GM13976 (cell line): ENCODE results near the gene CAPN11.
"Not testable (repeated sequence)": the region's sequence is repeated elsewhere in the genome, so short reads cannot be mapped to it uniquely, and the experiment has no call there.

ENCODE experiments used
- DNase-seq: peaks from one replicate; pipeline ENCODE4 v3.0.0; 2012; ENCODE audit warnings: low spot score
- in situ Hi-C: fragments of 300-500 bp; cut with MboI; formaldehyde crosslinking; loops from one replicate; pipeline ENCODE4 v1.12.0; 2022; ENCODE audit warnings: low sequenced_read_pairs, mixed read lengths, inconsistent platforms; ENCODE audit not compliant: unreplicated experiment
- TF ChIP-seq, protein P1 (sequence below): IDR thresholded peaks from 2 replicates; pipeline ENCODE4 v1.5.1; 2012; ENCODE audit warnings: borderline replicate concordance, mild to moderate bottlenecking; ENCODE audit not compliant: insufficient read depth; ENCODE audit errors: extremely low read depth, missing control alignments, control extremely low read depth

CAPN11 gene

DNA sequence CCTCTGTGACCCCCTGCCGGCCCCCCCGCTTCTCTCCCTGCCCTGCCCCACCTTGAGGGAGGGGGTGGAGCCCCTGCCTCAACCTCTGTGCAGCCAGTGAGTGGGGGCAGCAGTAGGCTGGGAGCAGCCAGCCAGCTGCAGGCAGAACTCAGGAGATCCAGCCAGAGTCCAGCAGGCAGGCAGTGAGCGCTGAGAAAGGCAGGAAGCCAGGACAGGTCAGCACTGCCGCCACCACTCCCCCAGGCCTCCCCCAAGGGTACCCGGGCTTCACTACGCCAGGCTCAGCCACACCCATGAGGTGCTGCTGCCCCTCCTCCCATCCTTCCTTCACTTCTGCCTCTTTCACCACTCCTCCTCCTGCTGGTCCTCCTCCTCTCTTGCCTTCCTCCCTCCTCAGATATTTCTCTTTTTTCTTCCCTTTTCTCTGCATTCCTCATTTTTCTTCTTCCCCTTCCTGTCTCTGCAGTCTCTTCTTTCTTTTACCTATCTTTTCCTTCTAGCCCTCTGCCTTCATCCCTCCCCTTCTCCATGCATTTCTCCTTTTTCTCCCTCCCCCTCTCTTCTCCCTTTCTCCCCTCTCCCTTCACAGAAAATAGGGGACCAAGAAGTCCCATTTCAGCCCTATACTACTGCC lies 19.8 kb upstream of the CAPN11 start:
- no peak for DNase-seq
- TF ChIP-seq, protein P1, sequence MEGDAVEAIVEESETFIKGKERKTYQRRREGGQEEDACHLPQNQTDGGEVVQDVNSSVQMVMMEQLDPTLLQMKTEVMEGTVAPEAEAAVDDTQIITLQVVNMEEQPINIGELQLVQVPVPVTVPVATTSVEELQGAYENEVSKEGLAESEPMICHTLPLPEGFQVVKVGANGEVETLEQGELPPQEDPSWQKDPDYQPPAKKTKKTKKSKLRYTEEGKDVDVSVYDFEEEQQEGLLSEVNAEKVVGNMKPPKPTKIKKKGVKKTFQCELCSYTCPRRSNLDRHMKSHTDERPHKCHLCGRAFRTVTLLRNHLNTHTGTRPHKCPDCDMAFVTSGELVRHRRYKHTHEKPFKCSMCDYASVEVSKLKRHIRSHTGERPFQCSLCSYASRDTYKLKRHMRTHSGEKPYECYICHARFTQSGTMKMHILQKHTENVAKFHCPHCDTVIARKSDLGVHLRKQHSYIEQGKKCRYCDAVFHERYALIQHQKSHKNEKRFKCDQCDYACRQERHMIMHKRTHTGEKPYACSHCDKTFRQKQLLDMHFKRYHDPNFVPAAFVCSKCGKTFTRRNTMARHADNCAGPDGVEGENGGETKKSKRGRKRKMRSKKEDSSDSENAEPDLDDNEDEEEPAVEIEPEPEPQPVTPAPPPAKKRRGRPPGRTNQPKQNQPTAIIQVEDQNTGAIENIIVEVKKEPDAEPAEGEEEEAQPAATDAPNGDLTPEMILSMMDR: no peak
- in situ Hi-C loops: no loop called here

DNA sequence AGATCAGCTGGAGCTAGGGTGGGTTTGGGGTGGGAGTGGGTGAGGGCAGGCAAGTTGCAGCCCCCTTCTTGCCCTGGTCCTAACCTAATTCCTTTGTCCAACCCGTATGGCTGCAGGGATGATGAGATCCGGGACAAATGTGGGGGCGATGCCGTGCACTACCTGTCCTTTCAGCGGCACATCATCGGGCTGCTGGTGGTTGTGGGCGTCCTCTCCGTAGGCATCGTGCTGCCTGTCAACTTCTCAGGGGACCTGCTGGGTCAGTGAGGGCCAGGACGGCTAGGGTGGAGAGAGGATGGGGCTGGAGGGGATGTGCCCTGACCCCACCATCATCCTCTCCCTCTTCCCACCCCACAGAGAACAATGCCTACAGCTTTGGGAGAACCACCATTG lies 19.3 kb upstream of the CAPN11 start:
- TF ChIP-seq, protein P1: no peak
- DNase-seq: no peak
- in situ Hi-C loops: no loop called here

DNA sequence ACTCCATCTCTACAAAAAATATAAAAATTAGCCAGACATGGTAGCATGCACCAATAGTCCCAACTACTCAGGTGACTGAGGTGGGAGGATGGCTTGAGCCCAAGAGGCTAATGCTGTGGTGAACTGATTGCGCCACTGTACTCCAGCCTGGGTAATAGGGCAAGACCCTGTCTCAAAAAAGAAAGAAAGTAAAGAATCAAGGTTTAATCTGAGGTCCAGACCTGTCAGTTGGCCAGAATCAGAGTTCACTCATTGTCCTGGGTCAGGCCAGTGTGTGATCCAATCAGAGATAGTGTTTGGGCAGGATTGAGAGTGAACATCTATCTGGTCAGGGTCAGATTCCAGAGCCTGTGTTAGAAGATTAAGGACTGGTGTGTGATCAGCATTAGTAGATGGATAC lies 15.8 kb upstream of the CAPN11 start:
- no peak for DNase-seq
- in situ Hi-C loops: no loop called here
- TF ChIP-seq, protein P1: no peak

DNA sequence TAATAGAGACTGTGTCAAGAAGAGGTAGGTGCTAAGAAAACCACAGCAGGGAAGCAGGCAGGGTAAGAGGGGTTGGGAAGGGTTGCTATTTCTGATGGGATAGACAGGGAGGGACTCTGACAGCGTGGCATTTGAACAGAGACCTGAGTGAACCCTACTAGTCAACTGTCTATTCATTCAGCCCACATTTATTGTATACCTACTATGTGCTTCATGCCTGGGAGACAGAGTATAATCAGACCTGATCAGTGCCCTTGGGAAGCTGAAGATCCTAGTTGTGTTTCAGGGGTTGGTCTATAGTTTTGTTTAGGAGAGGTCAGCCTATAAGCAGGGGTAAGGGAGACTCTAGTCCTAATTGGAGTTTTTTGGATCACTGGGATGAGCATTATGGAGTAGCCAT lies 14.9 kb upstream of the CAPN11 start:
- in situ Hi-C loops: no loop called here
- DNase-seq: no peak
- TF ChIP-seq, protein P1: no peak

DNA sequence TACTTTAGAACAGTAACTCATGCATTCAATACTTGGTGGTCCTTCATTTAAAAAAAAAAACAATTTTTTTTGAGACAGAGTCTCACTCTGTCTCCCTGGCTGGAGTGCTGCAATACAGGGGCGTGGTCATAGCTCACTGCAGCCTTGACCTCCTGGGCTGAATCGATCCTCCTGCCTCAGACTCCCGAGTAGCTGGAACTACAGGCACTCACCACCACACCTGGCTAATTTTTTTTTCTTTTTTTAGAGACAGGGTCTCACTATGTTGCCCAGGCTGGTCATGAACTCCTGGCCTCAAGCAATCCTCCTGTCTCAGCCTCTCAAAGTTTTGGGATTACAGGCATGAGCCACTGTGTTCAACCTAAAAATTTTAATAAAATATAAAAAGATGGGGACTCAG lies 14.1 kb upstream of the CAPN11 start:
- DNase-seq, in situ Hi-C loops: not testable (repeated sequence)

DNA sequence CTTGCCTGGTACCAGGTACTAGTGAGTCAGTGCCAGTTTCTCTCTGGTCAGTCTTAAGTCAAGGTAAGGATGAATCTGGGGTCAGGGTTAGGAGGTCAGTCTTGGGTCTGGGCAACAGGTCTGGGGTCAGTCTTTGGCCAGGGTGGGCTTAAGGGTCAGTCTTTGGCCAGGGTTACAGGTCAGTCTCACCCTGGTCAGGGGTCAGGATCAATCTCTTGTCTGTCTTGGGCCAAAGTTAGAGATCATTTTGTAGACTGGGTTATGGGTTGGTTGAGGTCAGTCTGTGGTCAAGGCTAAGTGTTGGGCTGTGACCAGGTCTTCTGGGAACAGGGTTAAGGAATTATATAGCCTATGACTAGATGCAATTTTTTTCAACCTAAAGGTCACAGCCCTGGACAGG lies 12.8 kb upstream of the CAPN11 start:
- in situ Hi-C loops: no loop called here
- no peak for DNase-seq
- TF ChIP-seq, protein P1: no peak

DNA sequence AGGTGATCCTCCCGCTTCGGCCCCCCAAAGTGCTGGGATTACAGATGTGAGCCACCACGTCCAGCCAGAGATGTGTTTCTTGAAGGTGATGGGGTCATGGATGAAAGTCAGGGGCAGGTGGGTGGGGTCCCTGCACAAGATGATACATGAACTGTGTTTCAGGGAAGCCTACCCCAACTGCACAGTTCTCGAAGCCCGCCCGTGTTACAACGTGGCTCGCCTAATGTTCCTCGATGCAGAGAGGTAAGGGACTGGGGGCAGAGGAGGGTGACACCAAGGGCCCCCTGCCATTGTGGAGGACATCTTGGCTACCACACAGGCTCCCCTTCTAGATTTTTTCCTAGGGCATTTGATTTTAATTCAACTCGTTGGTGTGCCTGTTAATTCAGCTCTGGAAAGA lies 11.9 kb upstream of the CAPN11 start:
- in situ Hi-C loops: no loop called here
- TF ChIP-seq, protein P1: no peak
- DNase-seq: no peak

DNA sequence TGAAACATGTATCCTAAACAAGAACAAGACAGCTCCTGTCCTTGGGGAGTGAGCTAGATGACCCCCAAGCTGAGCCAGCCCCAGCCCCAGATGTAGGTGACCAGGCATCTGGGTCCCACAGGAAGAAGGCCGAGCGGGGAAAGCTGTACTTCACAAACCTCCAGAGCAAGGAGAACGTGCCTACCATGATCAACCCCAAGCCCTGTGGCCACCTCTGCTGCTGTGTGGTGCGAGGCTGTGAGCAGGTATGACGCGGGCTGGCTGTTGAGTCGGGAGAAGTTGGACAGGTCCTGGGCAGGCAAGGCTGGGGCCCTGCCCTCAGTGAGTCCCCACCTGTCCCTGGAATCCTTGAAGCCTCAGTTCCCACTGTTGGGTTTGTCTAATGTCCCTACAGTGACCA lies 11.4 kb upstream of the CAPN11 start:
- in situ Hi-C loops: no loop called here
- TF ChIP-seq, protein P1: no peak
- no peak for DNase-seq
